ENCODE measurements around the gene ANKRD66.

- TF ChIP-seq ZC3H10 (CRISPR knock-in tag; IDR thresholded peaks at IDR 0.05) (no peak), ARNTL (CRISPR knock-in tag; IDR thresholded peaks at IDR 0.05; ENCODE audit: borderline replicate concordance, low read depth) (no peak), ZFP30 (CRISPR knock-in tag; IDR thresholded peaks at IDR 0.05) (no peak), ZNF70 (CRISPR knock-in tag; IDR thresholded peaks at IDR 0.05) (no peak), OSR1 (CRISPR knock-in tag; IDR thresholded peaks at IDR 0.05) (no peak), TOX (CRISPR knock-in tag; IDR thresholded peaks at IDR 0.05; ENCODE audit: borderline replicate concordance) (no peak), GLIS3 (CRISPR knock-in tag; IDR thresholded peaks at IDR 0.05) (no peak)
Measured at GRCh38 chr6:46746696-46747095, at the start of gene ANKRD66.
